Mucosa of gallbladder (tissue), 1 donor: ENCODE measurements around the gene MON1A. TPM values are rescaled to one million over a fixed set of nuclear protein-coding genes. Genes with fewer than 3 reads are reported as not detected.

Source experiments
- DNase-seq: peaks from one replicate; pipeline ENCODE4 v3.0.0-alpha.2; 2020; ENCODE audit warnings: low spot score
- total RNA-seq: library from RNA; stranded (reverse); gene quantifications from one replicate; pipeline ENCODE4 v1.2.1, GENCODE V29; 2021
- donor health status: DM: no; HTN: no; CAD: no.

Gene MON1A
- total RNA-seq, 1 donor from 2014 or later = 9.7 TPM

DNA sequence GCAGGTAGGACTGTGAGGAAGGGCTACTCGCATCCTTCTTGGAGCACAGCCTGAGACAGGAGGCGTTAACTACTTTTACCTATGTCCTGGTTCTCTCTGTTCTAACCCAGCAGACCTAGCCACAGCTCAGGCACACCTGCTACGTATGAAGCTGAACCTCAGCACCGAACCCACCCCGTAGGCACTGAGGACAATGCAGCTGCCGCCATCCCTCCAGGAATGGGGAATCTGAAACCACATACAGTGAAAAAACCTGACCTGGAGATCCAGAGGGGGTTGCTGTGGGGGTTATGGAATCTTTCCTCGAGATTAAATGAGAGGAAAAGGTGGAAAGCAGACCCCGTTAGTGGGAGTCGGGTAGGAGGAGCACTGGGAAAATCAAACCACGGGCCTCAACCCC, 40.3 kb downstream of the MON1A start:
- no peak for DNase-seq

GRCh38 chr3:49886922-49887265, 42.7 kb downstream of the MON1A start:
- no peak for DNase-seq

GRCh38 chr3:49883998-49884397, 45.6 kb downstream of the MON1A start:
- no peak for DNase-seq

GRCh38 chr3:49882166-49882565, 47.4 kb downstream of the MON1A start:
- no peak for DNase-seq

GRCh38 chr3:49880581-49881315, 48.9 kb downstream of the MON1A start:
- DNase-seq = no peak

DNA sequence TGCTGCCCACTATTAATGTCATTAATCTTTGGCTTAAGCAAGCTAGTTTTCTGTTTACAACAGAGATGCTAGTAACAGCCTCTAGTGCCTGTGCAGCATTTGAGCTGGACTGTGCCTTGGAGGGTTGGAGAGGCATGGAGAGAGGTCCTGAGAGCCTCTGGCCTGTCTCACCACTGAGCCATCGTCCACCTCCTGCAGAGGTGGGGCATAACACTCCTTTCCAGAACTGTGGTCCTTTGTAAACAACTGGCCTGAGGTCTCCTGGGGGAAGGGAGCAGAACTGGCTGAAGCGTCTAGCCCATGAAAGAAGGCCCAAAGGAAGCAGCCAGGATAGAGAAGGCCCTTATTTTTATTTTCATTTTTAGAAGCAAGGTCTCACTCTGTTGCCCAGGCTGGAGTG, 49.9 kb downstream of the MON1A start:
- DNase-seq = no peak

GRCh38 chr3:49878686-49879085, 50.9 kb downstream of the MON1A start:
- no peak for DNase-seq

DNA sequence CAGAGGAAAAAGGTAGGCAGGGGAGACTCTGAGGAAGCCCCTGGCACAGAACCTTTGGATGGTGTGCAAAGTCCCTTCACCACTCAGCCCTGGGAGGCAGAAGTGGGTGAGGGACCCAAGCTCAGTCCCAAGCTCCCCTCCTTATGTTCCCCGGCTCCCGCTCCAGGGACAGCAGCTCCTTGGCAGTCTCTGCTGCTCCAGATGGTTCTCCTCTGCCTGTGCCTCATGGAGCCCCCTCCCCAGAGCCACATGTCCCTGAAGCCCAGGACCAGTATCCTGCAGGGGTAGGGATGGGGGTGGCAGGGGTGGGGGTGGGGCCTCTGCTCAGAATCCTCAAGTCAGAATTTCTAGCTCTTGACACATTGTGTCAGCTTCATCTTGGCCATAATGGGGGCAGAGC, 51.9 kb downstream of the MON1A start:
- DNase-seq = no peak

DNA sequence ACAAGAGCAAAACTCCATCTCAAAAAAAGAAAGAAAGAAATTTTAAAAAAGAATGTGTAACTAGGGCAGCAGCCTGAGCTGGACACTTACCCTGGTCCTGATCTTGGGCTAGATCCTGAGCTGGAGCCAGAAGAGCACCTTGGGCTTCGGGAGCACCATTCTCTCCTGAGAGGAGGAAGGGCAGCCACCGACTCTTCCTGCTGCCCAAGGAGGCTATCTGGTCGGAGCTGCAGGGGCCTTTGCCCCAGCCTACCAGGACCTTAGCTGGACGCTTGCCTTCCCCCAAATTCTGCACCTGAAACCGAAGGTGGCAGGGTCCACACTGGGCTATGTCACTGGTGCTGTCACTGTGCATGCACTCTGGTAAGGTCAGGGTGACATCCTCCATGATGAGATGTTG, 53.0 kb downstream of the MON1A start:
- no peak for DNase-seq

- peak; percentile 16 for DNase-seq
Measured at GRCh38 chr3:49873623-49874022, 56.0 kb downstream of the MON1A start.

GRCh38 chr3:49872801-49873281, 56.8 kb downstream of the MON1A start:
- no peak for DNase-seq

DNA sequence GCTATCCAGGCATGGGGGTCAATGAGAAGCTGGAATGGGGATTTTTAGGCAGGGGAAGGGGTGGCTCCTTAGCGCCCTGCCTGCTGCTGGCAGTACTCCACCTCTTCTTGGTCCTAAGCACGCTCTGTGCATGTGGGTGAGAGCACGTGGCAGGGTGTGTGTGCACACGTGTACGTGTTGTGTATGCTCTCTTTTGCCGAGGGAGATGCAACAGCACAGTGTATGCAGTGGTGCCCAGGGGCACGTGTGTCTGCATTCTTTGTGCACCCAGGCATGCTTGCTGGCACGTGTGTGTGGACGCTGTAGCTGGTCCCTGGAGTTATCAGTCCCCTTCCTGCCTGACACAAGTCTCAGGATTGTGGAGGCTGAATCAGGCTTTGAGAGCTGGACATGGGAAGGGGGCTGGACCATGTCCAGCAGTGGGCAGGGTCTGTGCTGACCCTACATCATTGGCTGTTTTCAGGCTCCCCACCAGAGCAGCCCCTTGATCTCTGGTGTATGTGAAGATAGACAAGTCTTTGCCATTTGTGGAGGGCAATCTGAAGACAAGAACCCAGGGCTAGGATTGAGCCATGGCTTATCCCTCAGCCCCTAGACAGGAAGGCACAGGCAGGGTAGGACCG, 58.0 kb downstream of the MON1A start:
- DNase-seq = no peak

- no peak for DNase-seq
Measured at GRCh38 chr3:49869525-49870126, 60.0 kb downstream of the MON1A start, which contains the start of gene CAMKV. Gene CAMKV, minus strand, starts transcription at chr3:49869906. Its CDS starts 7,518 bp downstream, at chr3:49862388.

DNA sequence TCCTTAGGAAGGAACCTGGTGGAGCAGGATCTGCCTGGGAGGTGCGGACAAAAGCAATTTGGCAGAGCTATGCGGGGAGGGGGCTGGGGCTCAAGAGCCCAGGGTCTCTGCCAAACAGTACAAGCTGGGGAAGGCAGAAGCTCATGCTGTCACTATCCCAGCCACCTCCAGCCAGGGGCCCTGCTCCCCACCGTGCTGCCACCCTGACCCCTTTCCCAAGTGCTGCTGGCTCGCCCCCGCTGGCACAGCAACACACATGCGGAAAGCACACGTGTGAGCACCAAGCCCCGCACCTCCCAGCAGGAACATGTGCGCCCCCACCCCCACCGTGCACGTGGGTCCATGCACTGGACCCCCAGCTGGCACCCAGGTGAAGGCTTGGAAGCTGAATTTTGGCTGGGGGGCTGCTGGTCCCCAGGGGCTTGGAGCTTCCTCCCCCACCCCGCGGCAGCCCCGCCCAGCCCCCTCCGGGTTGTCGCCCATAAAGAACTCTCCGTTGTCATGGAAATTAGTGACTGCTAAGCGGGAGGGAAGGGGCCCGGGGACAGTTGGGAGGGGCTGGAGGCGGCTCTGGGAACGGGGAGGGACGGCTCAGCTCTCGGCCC, 60.6 kb downstream of the MON1A start:
- no peak for DNase-seq

DNA sequence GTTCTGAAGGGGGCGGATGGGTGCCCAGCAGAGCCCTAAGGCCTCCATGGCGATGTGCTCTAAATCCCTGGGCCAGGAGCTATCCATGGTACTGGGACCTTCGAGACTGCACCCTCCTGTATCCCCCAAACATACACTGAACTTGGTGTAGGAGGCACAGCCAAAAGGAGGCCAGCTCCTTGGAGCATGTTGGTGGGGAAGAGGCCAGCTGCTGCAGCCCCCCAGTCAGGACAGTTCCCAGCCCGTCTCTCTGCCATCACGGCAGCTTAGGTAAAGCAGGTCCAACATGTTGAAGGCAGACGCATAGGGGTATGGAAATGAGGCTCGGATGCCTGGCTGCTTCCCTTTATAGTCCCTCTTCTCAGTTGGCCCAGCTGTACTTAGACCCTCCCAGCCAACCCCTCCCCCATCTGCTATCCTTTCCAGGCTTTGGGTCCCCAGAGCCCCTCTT, 61.7 kb downstream of the MON1A start:
- DNase-seq = peak; percentile 16

- DNase-seq = no peak
Measured at GRCh38 chr3:49867400-49867799, 62.2 kb downstream of the MON1A start.

DNA sequence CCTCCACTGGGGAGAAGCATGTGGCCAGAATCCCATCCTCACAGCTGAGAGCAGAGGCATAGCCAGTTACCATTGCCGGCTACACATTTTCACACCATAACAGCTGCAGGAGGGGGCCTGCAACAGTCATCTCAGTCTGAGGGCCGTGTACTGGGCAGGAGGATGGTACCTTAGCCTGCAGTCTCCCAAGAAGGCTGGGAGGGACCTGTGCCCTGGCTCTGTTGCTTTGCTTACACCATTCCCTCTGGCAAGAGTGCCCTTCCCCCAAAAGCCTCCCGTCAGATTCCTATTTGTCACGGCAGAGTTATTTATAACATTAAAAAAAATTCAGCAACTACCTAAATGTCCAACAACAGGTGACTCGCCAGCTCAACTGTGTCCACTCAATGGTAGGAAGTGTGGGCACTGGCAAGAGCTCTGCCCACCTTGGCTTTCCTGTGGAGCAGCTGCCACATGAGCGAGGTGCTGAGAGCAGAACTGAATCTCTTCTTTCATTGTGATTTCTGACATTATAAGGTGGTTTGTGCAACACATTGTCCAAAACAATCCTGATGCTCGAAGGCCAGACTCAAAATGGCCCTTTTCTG, 64.3 kb downstream of the MON1A start:
- DNase-seq = no peak

GRCh38 chr3:49864505-49864904, 65.1 kb downstream of the MON1A start:
- no peak for DNase-seq

GRCh38 chr3:49859576-49860305, 69.9 kb downstream of the MON1A start:
- DNase-seq = no peak
